Measurements from ENCODE around the gene DENND1A.

The DENND1A gene

DNA sequence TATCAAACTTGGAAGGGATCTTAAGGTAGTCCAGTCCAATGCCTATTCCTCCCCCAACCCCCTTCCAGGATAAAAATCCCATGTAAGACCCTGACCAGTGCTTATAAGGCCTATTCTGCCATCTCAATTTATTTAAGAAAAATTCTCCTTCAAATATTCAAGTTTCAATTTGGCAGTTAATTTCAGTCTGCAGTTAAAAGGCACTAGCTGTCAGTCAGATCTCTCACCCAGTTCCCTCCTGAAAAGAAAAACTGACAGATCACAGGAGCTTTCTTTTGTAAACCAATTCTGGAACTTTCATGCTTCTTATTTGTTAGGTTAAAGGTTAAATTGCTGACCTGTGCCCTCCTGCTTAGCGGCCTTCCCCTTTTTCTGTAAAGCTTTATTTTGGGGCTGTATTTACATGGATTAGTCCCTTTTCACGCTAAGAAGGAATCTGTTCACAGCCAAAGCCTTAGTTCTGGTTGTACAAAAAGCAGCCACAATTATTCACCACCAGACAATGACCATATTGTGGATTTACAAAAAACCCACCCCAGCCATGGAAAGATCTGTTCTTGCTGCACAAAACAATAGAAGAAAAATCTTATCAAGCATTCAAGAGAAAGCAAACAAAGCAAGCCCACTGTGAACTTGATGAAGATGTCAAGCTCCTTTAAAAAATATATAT is 68.7 kb downstream of the DENND1A start:
- no peak for TF ChIP-seq CTCF (IDR thresholded peaks at IDR 0.05; ENCODE audit: low read depth, low read length)
- H3K4me3 ChIP-seq (ENCODE audit: low read depth, low read length): no peak overlapping the region

- no peak for TF ChIP-seq CTCF (IDR thresholded peaks at IDR 0.05; ENCODE audit: low read depth, low read length)
- no peak overlapping the region for H3K4me3 ChIP-seq (ENCODE audit: low read depth, low read length)
Measured at GRCh38 chr9:123860603-123861002, 69.3 kb downstream of the DENND1A start.

GRCh38 chr9:123852403-123852802 is 77.5 kb downstream of the DENND1A start:
- no peak overlapping the region for H3K4me3 ChIP-seq (ENCODE audit: low read depth, low read length)
- no peak for TF ChIP-seq CTCF (IDR thresholded peaks at IDR 0.05; ENCODE audit: low read depth, low read length)

DNA sequence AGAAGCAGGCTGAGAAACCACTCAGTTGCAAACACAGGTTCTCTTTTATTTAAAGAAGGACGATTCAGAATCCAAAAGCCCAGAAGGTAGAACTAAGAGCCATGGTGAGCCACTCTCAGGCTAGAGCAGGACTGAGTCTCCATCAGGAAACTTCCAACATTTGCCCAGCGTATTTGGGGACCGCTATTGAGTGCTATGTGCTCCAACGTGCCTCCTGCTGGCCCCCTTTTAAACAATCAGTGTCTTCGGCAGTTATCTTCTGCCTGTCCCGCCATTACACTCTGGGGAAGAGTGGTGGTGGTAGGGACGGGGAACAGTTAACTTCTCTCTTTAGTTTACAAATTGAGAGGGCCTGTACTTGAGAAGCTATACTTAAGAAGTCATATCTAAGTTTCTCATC is 78.1 kb downstream of the DENND1A start:
- TF ChIP-seq CTCF (IDR thresholded peaks at IDR 0.05; ENCODE audit: low read depth, low read length): no peak
- no peak overlapping the region for H3K4me3 ChIP-seq (ENCODE audit: low read depth, low read length)

DNA sequence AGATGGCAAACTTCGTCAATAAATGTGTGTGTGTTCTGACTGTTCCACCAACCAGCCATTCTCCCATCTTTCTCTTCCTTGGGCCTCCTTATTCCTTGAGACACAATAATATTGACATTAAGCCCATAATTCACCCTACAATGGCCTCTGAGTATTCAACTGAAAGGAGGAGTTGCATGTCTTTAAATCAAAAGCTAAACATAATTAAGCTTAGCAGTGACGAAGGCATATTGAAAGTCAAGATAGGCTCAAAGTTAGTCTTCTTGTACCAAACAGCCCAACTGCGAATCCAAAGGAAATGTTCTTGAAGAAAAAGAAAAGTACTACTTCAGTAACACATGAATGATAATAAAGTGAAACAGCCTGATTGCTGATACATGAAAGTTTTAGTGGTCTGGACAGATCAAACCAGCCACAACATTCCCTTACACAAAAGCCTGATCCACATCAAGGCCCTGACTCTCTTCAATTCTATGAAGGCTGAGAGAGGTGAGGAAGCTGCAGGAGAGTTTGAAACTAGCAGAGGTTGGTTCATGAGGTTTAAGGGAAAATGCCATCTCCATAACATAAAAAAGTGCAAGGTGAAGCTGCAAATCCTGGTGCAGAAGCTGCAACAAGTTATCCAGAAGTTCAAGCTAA is 81.4 kb downstream of the DENND1A start:
- TF ChIP-seq CTCF (IDR thresholded peaks at IDR 0.05; ENCODE audit: low read depth, low read length): no peak
- no peak overlapping the region for H3K4me3 ChIP-seq (ENCODE audit: low read depth, low read length)

DNA sequence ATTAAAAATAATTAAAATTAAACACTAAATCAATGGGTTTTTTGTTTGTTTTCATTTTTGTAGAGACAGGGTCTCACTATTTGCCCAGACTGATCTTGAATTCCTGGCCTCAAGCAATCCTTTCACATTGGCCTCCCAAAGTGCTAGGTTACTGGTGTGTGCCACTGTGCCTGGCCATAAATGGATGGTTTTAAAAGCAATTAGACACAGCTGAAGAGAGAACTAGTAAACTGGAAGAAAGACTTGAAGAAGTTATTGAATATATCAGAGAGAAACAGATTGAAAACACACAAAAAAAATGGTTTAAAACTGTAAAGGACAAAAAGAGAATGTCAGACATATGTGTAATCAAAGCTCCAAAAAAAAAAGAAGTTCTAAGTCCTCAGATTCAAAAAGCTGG is 83.0 kb downstream of the DENND1A start:
- H3K4me3 ChIP-seq (ENCODE audit: low read depth, low read length): no peak overlapping the region
- TF ChIP-seq CTCF (IDR thresholded peaks at IDR 0.05; ENCODE audit: low read depth, low read length): no peak

DNA sequence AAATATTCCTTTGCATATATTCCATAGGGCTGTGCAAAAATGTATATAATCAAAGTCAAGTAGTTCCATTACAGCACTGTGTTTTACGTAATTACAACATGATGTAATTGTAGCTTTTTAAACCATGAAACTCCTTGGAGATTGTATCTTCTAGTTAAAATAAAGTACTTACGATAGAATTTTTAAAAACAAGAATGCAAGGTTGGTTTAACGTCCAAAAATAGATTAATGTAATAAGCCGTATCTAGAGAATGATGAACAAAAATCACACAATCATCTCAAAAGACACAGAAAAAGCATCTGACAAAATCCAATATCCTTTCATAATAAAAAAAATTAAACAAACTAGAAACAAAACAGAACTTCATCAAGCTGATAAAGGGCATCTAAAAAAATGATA is 86.2 kb downstream of the DENND1A start:
- no peak for TF ChIP-seq CTCF (IDR thresholded peaks at IDR 0.05; ENCODE audit: low read depth, low read length)
- no peak overlapping the region for H3K4me3 ChIP-seq (ENCODE audit: low read depth, low read length)
